ENCODE data around the gene ARF3. TPM values are rescaled to one million over a fixed set of nuclear protein-coding genes. Genes with fewer than 3 reads are reported as not detected.

The ARF3 gene
- total and polyA plus RNA-seq, 2 donors (not counting 3 experiments of a cell fraction or from before 2014, with no cell fraction given), result 149 to 172 TPM

GRCh38 chr12:48938805-48939204 is 18.5 kb downstream of the ARF3 start:
- intact Hi-C loops (cut with micrococcal nuclease), result no loop called here

More at GRCh38 chr12:48938805-48939204, 18.5 kb downstream of the ARF3 start:
- ChIA-PET CTCF (interaction anchor here (0.9 to 8.7 kb wide), 5 partner anchors 14 to 85 kb away, joined by 3 to 92 read pairs (median 5); partner anchors contain the start of genes DDX23 and FKBP11), POLR2A (no interaction called here)
- TF ChIP-seq EZH2 (IDR thresholded peaks at IDR 0.05; ENCODE audit: borderline replicate concordance, low read depth, low read length, severe bottlenecking) (no peak), POLR2AphosphoS5 (IDR thresholded peaks at IDR 0.05; ENCODE audit: insufficient read depth, low read depth, low read length) (no peak), GATA2 (IDR thresholded peaks at IDR 0.05; ENCODE audit: insufficient read depth, insufficient read length, low read depth, low read length) (no peak), MYC (IDR thresholded peaks at IDR 0.05; ENCODE audit: low read depth, low read length) (no peak), FOS (IDR thresholded peaks at IDR 0.05; ENCODE audit: borderline replicate concordance, insufficient read depth, low read length) (no peak), MAX (IDR thresholded peaks at IDR 0.05; ENCODE audit: insufficient read depth, insufficient read length) (no peak), JUN (IDR thresholded peaks at IDR 0.05; ENCODE audit: borderline replicate concordance, insufficient read depth, insufficient read length, low read depth) (no peak), POLR2A (IDR thresholded peaks at IDR 0.05; ENCODE audit: low read depth, low read length) (no peak), CTCF (IDR thresholded peaks at IDR 0.05; ENCODE audit: extremely low read depth in 1 of 2, insufficient read depth in 1 of 2, low read depth in 1 of 2, low read length in 2 of 2) (no peak)
- BruUV-seq (replicated peaks), result no TSS peak
- dilution Hi-C loops (cut with MboI; ENCODE audit: extremely low pct_ligation_motif_present, low sequenced_read_pairs), result no loop called here
- H2AFZ ChIP-seq (ENCODE audit: low read depth, low read length), result no peak overlapping the region
- peaks cover 16 to 53% of the 10 kb centered on the region in 2 experiments for H3K36me3 ChIP-seq (ENCODE audit: control insufficient read depth in 2 of 2, extremely low read depth in 1 of 2, insufficient read depth in 2 of 2, low read length in 2 of 2)
- no peaks in the 10 kb centered on the region for H3K9me3 ChIP-seq (replicated peaks; ENCODE audit: control insufficient read depth, insufficient read depth, low read length)
- H3K27me3 ChIP-seq (ENCODE audit: control insufficient read depth in 2 of 2, insufficient read depth in 2 of 2, low read length in 2 of 2), result no peaks in the 10 kb centered on the region
- no peaks in the 10 kb centered on the region for H3K4me1 ChIP-seq (ENCODE audit: control insufficient read depth, extremely low read depth, insufficient read depth, low read length)
- no peaks in the 10 kb centered on the region for H3K9me1 ChIP-seq (replicated peaks; ENCODE audit: control insufficient read depth, extremely low read depth, insufficient read depth, low read length)
- DNase-seq (ENCODE audit: low read depth, low spot score) (no peak), FAIRE-seq (no peak)
- no peak overlapping the region for H3K9ac ChIP-seq (replicated peaks; ENCODE audit: extremely low read depth, insufficient read depth, low read length)
- peaks cover 12% of the 10 kb centered on the region for H4K20me1 ChIP-seq (replicated peaks; ENCODE audit: control insufficient read depth, extremely low read depth, insufficient read depth, low read length)
- peaks cover 15% of the 10 kb centered on the region for H3K79me2 ChIP-seq (ENCODE audit: control insufficient read depth, insufficient read depth, low read length)
- no peak overlapping the region for H3K27ac ChIP-seq (ENCODE audit: insufficient read depth, low read depth, low read length)
- no peak overlapping the region for H3K4me3 ChIP-seq (replicated peaks in 1 of 3; ENCODE audit: insufficient read depth in 1 of 3, low read depth in 1 of 3, low read length in 3 of 3)
- H3K4me2 ChIP-seq (ENCODE audit: insufficient read depth, low read length), result no peak overlapping the region

All from endothelial cell of umbilical vein (primary cell).